HUES6 (cell line): ENCODE results near the gene FARSA.
A peak's percentile ranks its signal among the peaks of the same experiment; 100 is the strongest.
"Not testable (repeated sequence)": the region's sequence is repeated elsewhere in the genome, so short reads cannot be mapped to it uniquely, and the experiment has no call there.

Experiments used
- H3K27ac ChIP-seq: 2 replicates; pipeline ENCODE4 v1.7.0; 2013; ENCODE audit warnings: low read depth, mild to moderate bottlenecking, low read length, inconsistent platforms
- H3K27me3 ChIP-seq: 2 replicates; pipeline ENCODE4 v1.6.1; 2013; ENCODE audit warnings: low read length; ENCODE audit not compliant: control insufficient read depth, insufficient read depth
- H3K36me3 ChIP-seq: 2 replicates; pipeline ENCODE4 v1.6.1; 2013; ENCODE audit warnings: low read length; ENCODE audit not compliant: control insufficient read depth, insufficient read depth
- H3K4me1 ChIP-seq: 2 replicates; pipeline ENCODE4 v1.6.1; 2013; ENCODE audit warnings: low read length; ENCODE audit not compliant: control insufficient read depth, insufficient read depth
- H3K4me3 ChIP-seq: 2 replicates; pipeline ENCODE4 v1.5.1; 2013; ENCODE audit warnings: low read depth, low read length
- H3K9ac ChIP-seq: one replicate; pipeline ENCODE4 v1.6.1; 2013; ENCODE audit warnings: mild to moderate bottlenecking, low read length
- H3K9me3 ChIP-seq: 2 replicates; pipeline ENCODE4 v1.6.1; 2013; ENCODE audit warnings: low read depth, low read length; ENCODE audit not compliant: control insufficient read depth, insufficient read depth

FARSA gene

DNA sequence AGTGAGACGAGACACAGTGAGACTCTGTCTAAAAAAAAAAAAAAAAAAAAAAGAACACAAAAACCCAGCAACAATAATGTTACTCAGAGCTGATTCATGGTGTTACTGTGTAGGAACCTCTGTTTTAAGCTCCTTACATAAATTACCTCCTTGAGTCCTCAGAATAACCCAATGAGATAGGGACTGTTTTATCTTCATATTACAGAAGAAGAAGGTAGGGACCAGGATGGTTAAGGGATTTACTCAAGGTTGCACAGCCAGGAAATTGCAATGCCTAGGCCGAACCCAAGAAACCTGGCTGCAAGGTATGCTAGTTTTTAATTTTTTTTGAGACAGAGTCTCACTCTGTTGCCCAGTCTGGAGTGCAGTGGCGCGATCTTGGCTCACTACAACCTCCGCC, 34.4 kb upstream of the FARSA start:
- no peak overlapping the region for H3K9ac ChIP-seq
- H3K9me3 ChIP-seq: no peaks in the 10 kb centered on the region
- no peak overlapping the region for H3K4me3 ChIP-seq
- no peaks in the 10 kb centered on the region for H3K36me3 ChIP-seq
- H3K27ac ChIP-seq: no peak overlapping the region
- peaks cover 3% of the 10 kb centered on the region; the same call in 1 of the 2 replicates for H3K4me1 ChIP-seq
- H3K27me3 ChIP-seq: no peaks in the 10 kb centered on the region

GRCh38 chr19:12965812-12966135, 32.3 kb upstream of the FARSA start:
- Histone ChIP-seq H3K9ac (peak overlapping the region; percentile 22), H3K27ac (no peak overlapping the region), H3K4me1 (peaks cover 3% of the 10 kb centered on the region; the same call in 1 of the 2 replicates), H3K27me3 (no peaks in the 10 kb centered on the region), H3K9me3 (no peaks in the 10 kb centered on the region), H3K36me3 (no peaks in the 10 kb centered on the region), H3K4me3 (peak overlapping the region; percentile 53)

DNA sequence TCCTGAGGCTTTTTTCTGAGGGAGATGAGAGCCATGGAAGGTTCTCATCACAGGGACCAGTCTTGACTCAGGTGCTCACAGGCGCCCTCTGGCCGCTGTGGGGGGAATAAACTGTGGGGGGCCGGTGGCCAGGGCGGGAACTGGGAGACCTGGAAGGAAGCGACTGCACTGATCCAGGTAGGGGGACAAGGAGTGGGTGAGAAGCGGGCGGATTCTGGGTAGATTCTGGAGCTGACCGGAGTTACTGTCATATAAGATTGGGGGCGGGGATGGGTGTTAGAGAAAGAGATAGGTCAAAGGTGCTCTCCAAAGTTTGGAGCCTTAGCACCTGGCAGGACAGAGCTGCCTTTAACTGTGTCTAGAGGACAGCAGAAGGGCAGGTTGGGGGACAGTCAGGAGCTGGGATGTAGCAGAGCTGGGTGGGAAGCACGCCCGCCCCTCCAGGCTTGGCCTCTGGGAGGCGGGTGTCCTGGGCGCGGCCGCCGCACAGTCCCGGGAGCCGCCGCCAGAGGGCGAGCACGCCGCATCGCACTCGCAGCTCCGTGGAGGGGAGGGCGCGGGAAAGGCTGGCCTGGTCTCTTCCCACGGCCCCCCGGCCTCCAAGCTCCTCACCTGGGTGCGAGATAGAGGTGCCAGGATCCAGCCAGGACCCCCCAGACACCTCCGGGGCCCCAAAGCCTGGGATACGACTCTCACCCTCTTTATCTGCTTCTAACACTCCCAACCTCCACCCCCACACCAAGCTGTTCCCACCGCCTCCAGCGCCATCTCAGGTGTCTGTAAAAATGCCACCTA, 31.7 kb upstream of the FARSA start:
- no peaks in the 10 kb centered on the region for H3K36me3 ChIP-seq
- peak overlapping the region; percentile 35 for H3K9ac ChIP-seq
- H3K27me3 ChIP-seq: no peaks in the 10 kb centered on the region
- H3K27ac ChIP-seq: no peak overlapping the region
- H3K9me3 ChIP-seq: no peaks in the 10 kb centered on the region
- peak overlapping the region; percentile 53 for H3K4me3 ChIP-seq
- H3K4me1 ChIP-seq: peaks cover 3% of the 10 kb centered on the region; the same call in 1 of the 2 replicates

- H3K27ac ChIP-seq: no peak overlapping the region
- H3K9ac ChIP-seq: no peak overlapping the region
- no peak overlapping the region for H3K4me3 ChIP-seq
- H3K9me3 ChIP-seq: no peaks in the 10 kb centered on the region
- H3K4me1 ChIP-seq: peaks cover 5% of the 10 kb centered on the region
- H3K27me3 ChIP-seq: no peaks in the 10 kb centered on the region
- peaks cover 9% of the 10 kb centered on the region for H3K36me3 ChIP-seq
Measured at GRCh38 chr19:12959481-12959880, 26.0 kb upstream of the FARSA start.

DNA sequence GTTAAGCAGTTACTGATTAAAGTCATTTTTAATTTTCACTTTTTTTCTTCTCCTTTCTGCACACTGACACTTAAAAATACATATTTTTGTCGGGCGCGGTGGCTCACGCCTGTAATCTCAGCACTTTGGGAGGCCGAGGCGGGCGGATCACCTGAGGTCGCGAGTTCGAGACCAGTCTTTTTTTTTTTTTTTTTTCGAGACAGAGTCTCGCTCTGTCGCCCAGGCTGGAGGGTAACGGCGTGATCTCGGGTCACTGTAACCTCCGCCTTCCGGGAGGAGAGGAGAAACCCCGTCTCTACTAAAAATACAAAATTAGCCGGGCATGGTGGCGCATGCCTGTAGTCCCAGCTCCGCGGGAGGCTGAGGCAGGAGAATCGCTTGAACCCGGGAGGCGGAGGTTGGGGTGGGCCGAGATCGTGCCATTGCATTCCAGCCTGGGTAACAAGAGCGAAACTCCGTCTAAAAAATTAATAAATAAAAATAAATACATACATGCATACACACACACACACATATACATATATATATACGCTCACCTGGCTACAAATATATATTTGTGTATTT, 24.0 kb upstream of the FARSA start:
- not testable (repeated sequence) for H3K27me3 ChIP-seq, H3K4me1 ChIP-seq, H3K9me3 ChIP-seq
- Histone ChIP-seq H3K4me3 (peak overlapping the region; percentile 95), H3K27ac (peak overlapping the region; percentile 75; the same call in 1 of the 2 replicates), H3K36me3 (peaks cover 28% of the 10 kb centered on the region), H3K9ac (peak overlapping the region; percentile 87)

DNA sequence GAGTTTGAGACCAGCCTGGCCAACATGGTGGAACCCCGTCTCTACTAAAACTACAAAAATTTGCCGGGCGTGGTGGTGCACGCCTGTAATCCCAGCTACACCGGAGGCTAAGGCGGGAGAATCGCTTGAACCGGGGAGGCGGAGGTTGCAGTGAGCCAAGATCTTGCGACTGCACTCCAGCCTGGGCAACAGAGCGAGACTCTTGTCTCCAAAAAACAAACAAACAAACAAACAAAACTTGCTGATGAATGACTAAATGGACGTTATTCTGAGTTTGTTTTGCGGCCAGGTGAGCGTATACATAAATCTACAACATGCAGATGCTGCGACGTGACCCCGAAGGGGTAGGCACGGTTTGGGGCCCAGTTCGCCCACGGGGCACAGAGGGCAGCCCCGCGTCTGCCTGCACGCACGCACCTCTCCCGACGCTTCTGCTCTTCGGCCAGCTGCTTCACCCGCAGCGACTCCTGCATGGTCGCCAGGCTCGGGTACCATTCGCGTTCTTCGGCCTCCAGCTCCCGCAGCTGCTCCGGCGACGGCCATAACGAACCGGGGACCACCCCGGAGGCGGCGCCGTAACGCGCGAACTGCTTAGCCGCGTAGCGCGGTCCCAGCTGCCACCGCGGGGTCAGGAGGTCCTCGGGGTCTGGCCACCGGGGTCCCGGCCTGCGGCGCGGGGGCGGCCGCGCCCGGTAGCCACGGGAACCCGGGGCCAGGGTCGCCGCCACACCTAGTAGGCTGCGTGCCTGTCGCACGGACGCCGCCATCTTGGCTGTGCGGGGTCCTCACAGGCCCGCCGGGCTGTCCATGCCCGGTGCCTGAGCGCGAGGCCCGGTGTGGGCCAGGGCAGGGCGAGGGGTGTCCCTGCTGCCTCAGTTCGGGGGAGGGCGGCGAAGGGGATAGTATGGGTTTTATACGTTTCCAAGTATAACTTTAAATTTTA, 23.2 kb upstream of the FARSA start, which contains the start of gene GADD45GIP1:
GADD45GIP1 (minus strand) TSS at position 778 of the 943 bp plus-strand sequence; CDS start at position 767, 11 bp downstream.
- Histone ChIP-seq H3K27ac (peak within 1 kb of the TSS; percentile 75), H3K4me1 (peaks cover 9% of the 10 kb centered on the region), H3K9me3 (no peaks in the 10 kb centered on the region), H3K4me3 (peak within 1 kb of the TSS; percentile 95), H3K9ac (peak within 1 kb of the TSS; percentile 87), H3K27me3 (no peaks in the 10 kb centered on the region), H3K36me3 (peaks cover 35% of the 10 kb centered on the region)

DNA sequence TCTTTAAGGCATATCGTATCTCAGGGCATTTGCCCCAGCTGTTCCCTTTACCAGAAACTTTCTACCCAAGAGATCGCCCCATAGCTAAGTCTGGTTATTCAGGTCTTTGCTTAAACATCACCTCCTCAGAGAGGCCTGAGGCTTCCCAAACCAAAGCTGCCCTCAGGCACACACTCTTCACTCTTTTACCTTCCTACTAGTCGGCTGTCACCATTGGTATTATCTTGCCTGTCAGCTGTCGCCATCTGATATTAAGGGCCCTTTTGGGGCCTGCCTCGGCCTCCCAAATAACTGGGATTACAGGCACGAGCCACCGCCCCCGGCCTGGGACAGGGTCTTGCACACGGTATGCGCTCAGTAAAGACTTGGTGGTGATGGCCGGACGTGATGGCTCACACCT, 22.5 kb upstream of the FARSA start:
- H3K27me3 ChIP-seq: no peaks in the 10 kb centered on the region
- H3K27ac ChIP-seq: no peak overlapping the region
- H3K4me3 ChIP-seq: peak overlapping the region; percentile 95
- H3K9ac ChIP-seq: peak overlapping the region; percentile 87
- no peaks in the 10 kb centered on the region for H3K9me3 ChIP-seq
- peaks cover 42% of the 10 kb centered on the region for H3K36me3 ChIP-seq
- peaks cover 9% of the 10 kb centered on the region for H3K4me1 ChIP-seq

DNA sequence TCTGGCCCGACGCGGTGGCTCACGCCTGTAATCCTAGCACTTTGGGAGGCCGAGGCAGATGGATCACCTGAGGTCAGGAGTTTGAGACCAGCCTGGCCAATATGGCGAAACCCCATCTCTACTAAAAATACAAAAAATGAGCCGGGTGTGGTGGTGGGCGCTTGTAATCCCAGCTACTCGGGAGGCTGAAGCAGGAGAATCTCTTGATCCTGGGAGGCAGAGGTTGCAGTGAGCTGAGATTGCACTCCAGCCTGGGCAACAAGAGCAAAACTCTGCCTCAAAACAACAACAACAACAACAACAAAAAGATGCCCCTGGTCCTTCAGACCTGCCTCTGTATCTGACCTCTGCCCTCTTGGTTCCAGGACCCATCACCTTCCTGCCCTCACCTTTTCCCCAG, 22.1 kb upstream of the FARSA start:
- peak overlapping the region; percentile 95 for H3K4me3 ChIP-seq
- not testable (repeated sequence) for H3K4me1 ChIP-seq, H3K27me3 ChIP-seq, H3K27ac ChIP-seq, H3K9me3 ChIP-seq
- peaks cover 46% of the 10 kb centered on the region for H3K36me3 ChIP-seq
- peak overlapping the region; percentile 87 for H3K9ac ChIP-seq

DNA sequence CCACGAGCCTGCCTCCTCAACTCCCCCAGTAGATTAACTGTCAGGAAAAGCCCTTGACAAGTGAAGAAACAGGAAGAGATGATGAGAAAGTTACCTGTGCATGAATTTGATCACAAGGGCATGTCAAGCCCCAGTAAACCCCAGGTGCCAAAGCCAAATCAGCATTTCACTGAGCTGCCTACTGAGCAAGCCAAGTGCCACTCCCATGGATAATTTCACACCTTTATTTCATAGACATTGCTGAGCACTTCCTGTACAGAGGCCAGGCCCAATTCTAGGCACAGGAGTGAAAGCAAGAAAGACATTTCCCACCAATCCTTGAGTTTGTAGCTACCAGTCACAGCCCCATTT, 21.1 kb upstream of the FARSA start:
- no peaks in the 10 kb centered on the region for H3K9me3 ChIP-seq
- peaks cover 9% of the 10 kb centered on the region for H3K4me1 ChIP-seq
- no peak overlapping the region for H3K9ac ChIP-seq
- no peak overlapping the region for H3K27ac ChIP-seq
- no peak overlapping the region for H3K4me3 ChIP-seq
- H3K27me3 ChIP-seq: no peaks in the 10 kb centered on the region
- H3K36me3 ChIP-seq: peaks cover 54% of the 10 kb centered on the region

- Histone ChIP-seq H3K27ac (no peak overlapping the region), H3K4me1 (peaks cover 9% of the 10 kb centered on the region), H3K27me3 (no peaks in the 10 kb centered on the region), H3K4me3 (no peak overlapping the region), H3K9ac (no peak overlapping the region), H3K36me3 (peaks cover 60% of the 10 kb centered on the region), H3K9me3 (no peaks in the 10 kb centered on the region)
Measured at GRCh38 chr19:12953799-12954611, 20.5 kb upstream of the FARSA start.
